Measurements from ENCODE around the gene UCN3. TPM values are rescaled to one million over a fixed set of nuclear protein-coding genes. Genes with fewer than 3 reads are reported as not detected.

The UCN3 gene
- total and polyA plus RNA-seq, 3 donors from 2014 or later, result not detected

DNA sequence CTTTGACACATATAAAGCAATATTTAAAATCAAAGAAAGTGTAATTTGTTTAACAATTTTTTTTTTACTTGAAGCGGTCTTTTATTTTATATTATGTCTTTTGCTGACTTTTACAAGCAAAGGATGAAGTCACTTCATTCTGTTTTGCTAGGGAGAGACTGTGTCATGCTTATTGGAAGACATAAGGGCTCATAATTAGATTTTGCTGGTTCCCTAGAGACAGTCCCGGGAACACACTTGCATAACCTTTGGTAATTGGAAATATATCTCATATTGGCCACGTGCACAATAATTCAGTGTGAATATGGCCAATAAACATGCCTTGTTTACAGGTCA lies 47.1 kb downstream of the UCN3 start:
- no peaks in the 10 kb centered on the region for H3K27me3 ChIP-seq
- no peaks in the 10 kb centered on the region for H3K36me3 ChIP-seq (ENCODE audit: low read depth, missing control alignments)
- DNase-seq, result no peak
- 17 to 39% methylated on average over 3 of the region's 3 CpGs for WGBS, 2 donors
- peaks cover 6% of the 10 kb centered on the region for H3K4me1 ChIP-seq
- H3K9me3 ChIP-seq, result no peaks in the 10 kb centered on the region
- intact Hi-C loops (cut with DNase I; ENCODE audit: low total_unique reads), result no loop called here
- TF ChIP-seq, protein P1, sequence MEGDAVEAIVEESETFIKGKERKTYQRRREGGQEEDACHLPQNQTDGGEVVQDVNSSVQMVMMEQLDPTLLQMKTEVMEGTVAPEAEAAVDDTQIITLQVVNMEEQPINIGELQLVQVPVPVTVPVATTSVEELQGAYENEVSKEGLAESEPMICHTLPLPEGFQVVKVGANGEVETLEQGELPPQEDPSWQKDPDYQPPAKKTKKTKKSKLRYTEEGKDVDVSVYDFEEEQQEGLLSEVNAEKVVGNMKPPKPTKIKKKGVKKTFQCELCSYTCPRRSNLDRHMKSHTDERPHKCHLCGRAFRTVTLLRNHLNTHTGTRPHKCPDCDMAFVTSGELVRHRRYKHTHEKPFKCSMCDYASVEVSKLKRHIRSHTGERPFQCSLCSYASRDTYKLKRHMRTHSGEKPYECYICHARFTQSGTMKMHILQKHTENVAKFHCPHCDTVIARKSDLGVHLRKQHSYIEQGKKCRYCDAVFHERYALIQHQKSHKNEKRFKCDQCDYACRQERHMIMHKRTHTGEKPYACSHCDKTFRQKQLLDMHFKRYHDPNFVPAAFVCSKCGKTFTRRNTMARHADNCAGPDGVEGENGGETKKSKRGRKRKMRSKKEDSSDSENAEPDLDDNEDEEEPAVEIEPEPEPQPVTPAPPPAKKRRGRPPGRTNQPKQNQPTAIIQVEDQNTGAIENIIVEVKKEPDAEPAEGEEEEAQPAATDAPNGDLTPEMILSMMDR (IDR thresholded peaks at IDR 0.05), result no peak
- peak overlapping the region; percentile 80 to 83 for H3K4me3 ChIP-seq
- H3K27ac ChIP-seq, result no peak overlapping the region

DNA sequence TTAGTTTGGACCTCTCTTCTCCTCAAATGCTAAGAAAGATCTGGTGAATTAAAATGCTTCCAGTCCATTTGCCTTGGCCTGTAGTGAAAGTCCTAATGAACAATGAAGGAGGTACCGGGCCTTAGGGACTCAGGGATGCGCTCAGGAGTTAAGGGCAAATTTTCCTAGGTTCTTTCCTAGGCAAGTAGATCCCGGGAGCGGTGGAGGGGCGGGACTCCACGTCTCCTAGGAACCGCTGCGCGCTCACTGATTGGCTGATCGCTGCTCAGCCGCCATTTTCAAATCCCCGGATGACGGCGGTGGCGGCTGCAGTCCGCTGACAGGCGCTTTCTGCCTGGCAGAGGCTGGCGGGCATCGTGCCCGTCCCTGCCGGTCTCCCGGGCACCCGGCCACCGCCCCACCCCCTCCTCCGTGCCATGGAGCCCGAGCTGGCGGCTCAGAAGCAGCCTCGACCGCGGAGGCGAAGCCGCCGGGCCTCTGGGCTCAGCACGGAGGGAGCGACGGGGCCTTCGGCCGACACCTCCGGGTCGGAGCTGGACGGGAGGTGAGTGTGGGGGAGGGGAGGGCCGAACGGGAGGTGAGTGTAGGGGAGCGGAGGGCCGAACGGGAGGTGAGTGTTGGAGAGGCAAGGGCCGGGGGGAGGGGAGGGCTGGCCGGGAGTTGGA lies 47.6 kb downstream of the UCN3 start, which contains the start of gene NET1:
Gene NET1 (plus strand): TSS at position 281 of the 665 bp plus-strand sequence. CDS start 136 bp downstream, at position 417.
- 0% methylated on average over 19 to 40 of the region's 48 CpGs for WGBS, 2 donors
- H3K36me3 ChIP-seq (ENCODE audit: low read depth, missing control alignments), result no peaks in the 10 kb centered on the region
- no peaks in the 10 kb centered on the region for H3K9me3 ChIP-seq
- H3K27ac ChIP-seq, result peak within 1 kb of the TSS; percentile 78 to 80
- peak within 1 kb of the TSS; percentile 80 to 83 for H3K4me3 ChIP-seq
- peak; percentile 95 for DNase-seq
- H3K4me1 ChIP-seq, result peaks cover 6% of the 10 kb centered on the region
- TF ChIP-seq POLR2A (IDR thresholded peaks at IDR 0.05), result no peak
- TF ChIP-seq, protein P1 (IDR thresholded peaks at IDR 0.05), result no peak
- intact Hi-C loops (cut with DNase I; ENCODE audit: low total_unique reads), result no loop called here
- no peaks in the 10 kb centered on the region for H3K27me3 ChIP-seq

DNA sequence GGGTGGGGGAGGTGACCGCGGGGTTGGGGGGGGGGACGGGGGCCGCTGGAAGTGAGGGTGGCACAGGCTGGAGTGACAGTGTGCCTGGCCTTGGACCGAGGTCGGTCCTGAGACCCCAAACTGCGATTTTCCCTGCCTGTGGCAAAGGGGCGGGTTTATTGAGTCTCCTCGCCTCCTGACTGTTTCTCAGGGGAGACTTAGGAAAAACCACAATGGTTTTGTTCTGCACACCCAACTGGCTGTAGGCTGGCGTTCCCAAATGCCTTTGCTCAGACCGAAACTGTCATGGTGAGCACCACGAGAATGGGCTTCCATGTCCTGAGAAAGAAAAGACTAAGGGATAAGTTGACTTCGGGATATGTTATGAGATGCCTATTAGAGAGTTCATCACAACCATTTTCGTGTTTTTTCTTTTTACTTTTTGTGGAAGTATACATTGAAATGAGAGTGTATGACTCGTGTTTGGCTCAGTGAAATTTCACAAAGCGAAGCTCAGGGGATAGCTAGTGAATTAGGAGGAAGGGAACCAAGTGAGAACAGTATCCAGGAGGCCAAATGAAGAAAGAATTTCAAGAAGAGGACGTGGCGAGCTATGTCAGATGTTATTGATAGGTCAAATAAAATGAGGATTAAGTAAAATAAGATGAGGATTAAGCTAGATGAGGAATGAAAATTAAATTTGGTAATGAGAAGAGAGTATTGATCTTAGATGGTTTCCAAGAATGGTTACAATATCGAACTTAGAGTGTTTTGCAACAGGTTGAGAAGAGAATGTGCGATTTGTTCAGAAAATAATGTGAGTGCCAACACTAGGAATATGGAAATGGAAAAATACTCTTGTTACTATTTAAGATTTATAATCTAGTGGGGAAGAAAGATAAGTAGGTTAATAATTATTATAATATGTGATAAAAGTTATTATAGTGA lies 48.5 kb downstream of the UCN3 start:
- no peaks in the 10 kb centered on the region for H3K9me3 ChIP-seq
- DNase-seq, result no peak
- H3K27me3 ChIP-seq, result no peaks in the 10 kb centered on the region
- peak overlapping the region; percentile 80 to 83 for H3K4me3 ChIP-seq
- peak overlapping the region; percentile 78 to 80 for H3K27ac ChIP-seq
- 18 to 21% methylated on average over 11 to 19 of the region's 20 CpGs for WGBS, 2 donors
- intact Hi-C loops (cut with DNase I; ENCODE audit: low total_unique reads), result no loop called here
- TF ChIP-seq POLR2A (IDR thresholded peaks at IDR 0.05), result no peak
- TF ChIP-seq, protein P1 (IDR thresholded peaks at IDR 0.05), result no peak
- H3K36me3 ChIP-seq (ENCODE audit: low read depth, missing control alignments), result no peaks in the 10 kb centered on the region
- peaks cover 6% of the 10 kb centered on the region for H3K4me1 ChIP-seq

DNA sequence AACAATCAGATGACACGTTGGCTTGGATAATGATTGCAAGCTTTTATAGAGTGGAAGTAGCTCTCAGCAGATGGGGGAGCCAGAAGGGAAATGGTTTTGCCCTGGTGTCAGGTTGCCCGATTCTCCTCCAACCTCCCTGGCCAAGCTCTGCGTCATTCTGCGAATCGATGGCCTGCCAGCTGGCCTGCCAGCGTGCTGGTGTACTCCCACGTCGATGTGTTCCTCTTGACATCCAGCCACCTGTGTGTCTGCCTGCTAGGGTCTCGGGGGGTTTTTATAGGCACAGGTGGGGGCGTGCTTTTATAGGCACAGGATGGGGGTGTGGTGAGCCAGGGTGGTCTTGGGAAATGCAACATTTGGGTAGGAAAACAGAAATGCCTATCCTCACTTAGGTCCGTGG lies 52.2 kb downstream of the UCN3 start:
- TF ChIP-seq, protein P1 (IDR thresholded peaks at IDR 0.05), result no peak
- TF ChIP-seq POLR2A (IDR thresholded peaks at IDR 0.05), result no peak
- WGBS, 2 donors, result 90 to 94% methylated on average over 11 of the region's 11 CpGs
- no peaks in the 10 kb centered on the region for H3K9me3 ChIP-seq
- no peaks in the 10 kb centered on the region for H3K36me3 ChIP-seq (ENCODE audit: low read depth, missing control alignments)
- no peak for DNase-seq
- H3K27ac ChIP-seq, result no peak overlapping the region
- intact Hi-C loops (cut with DNase I; ENCODE audit: low total_unique reads), result no loop called here
- no peak overlapping the region for H3K4me3 ChIP-seq
- no peaks in the 10 kb centered on the region for H3K27me3 ChIP-seq
- peaks cover 6% of the 10 kb centered on the region for H3K4me1 ChIP-seq

All from testis (tissue), 3 donors.